OCI-LY1 (cell line): ENCODE data around the gene ZHX3.
A peak's percentile ranks its signal among the peaks of the same experiment; 100 is the strongest.

Experiments
- H2AFZ ChIP-seq: fragments of 200-600 bp; sonication (generic), shearing (Covaris generic); 2 replicates; pipeline ENCODE4 v1.6.0; 2014; ENCODE audit warnings: antibody characterized with exemption, mild to moderate bottlenecking, low read length
- H3F3A ChIP-seq: fragments of 200-600 bp; sonication (generic), shearing (Covaris generic); 2 replicates; pipeline ENCODE4 v1.6.0; 2014; ENCODE audit warnings: mild to moderate bottlenecking, antibody characterized with exemption, low read length, moderate library complexity; ENCODE audit not compliant: insufficient read depth
- H3K27ac ChIP-seq: fragments of 200-600 bp; sonication (generic); 2 replicates; pipeline ENCODE4 v1.5.1; 2014; ENCODE audit warnings: low read length, mixed run types, mild to moderate bottlenecking, low read depth; ENCODE audit not compliant: poor library complexity, severe bottlenecking
- H3K27me3 ChIP-seq: fragments of 200-600 bp; sonication (generic); 2 replicates; pipeline ENCODE4 v1.6.0; 2014; ENCODE audit warnings: antibody characterized with exemption, mild to moderate bottlenecking, low read length, moderate library complexity; ENCODE audit not compliant: insufficient read depth
- H3K36me3 ChIP-seq: fragments of 200-600 bp; sonication (generic); 2 replicates; pipeline ENCODE4 v1.6.1; 2014; ENCODE audit warnings: mild to moderate bottlenecking, antibody characterized with exemption, low read length, moderate library complexity, mixed read lengths; ENCODE audit not compliant: insufficient read depth
- H3K4me1 ChIP-seq: fragments of 200-600 bp; sonication (generic); 2 replicates; pipeline ENCODE4 v1.5.1; 2014; ENCODE audit warnings: mild to moderate bottlenecking, low read length, moderate library complexity; ENCODE audit not compliant: insufficient read depth, severe bottlenecking
- H3K4me2 ChIP-seq: fragments of 200-600 bp; sonication (generic), shearing (Covaris generic); 2 replicates; pipeline ENCODE4 v1.6.1; 2014; ENCODE audit warnings: low read length
- H3K4me3 ChIP-seq: fragments of 200-600 bp; sonication (generic); 2 replicates; pipeline ENCODE4 v1.5.1; 2014; ENCODE audit warnings: low read length, low read depth, mild to moderate bottlenecking, mixed read lengths; ENCODE audit not compliant: poor library complexity, severe bottlenecking
- H3K79me2 ChIP-seq: fragments of 200-600 bp; shearing (Covaris generic); 2 replicates; pipeline ENCODE4 v1.6.1; 2016; ENCODE audit warnings: mixed run types, low read length, mixed read lengths; ENCODE audit not compliant: insufficient read depth
- H3K9ac ChIP-seq: fragments of 200-600 bp; sonication (generic), shearing (Covaris generic); 2 replicates; pipeline ENCODE4 v1.6.1; 2014; ENCODE audit warnings: mild to moderate bottlenecking, low read length, mixed read lengths
- H3K9me2 ChIP-seq: fragments of 200-600 bp; sonication (generic), shearing (Covaris generic); 2 replicates; pipeline ENCODE4 v1.6.1; 2014; ENCODE audit warnings: low read depth, mild to moderate bottlenecking, low read length, mixed read lengths
- H3K9me3 ChIP-seq: fragments of 200-600 bp; shearing (Covaris generic); 2 replicates; pipeline ENCODE4 v1.6.1; 2014; ENCODE audit warnings: low read length, mixed read lengths
- H4K20me1 ChIP-seq: fragments of 200-600 bp; sonication (generic), shearing (Covaris generic); 2 replicates; pipeline ENCODE4 v1.6.0; 2016; ENCODE audit warnings: mild to moderate bottlenecking, low read length; ENCODE audit not compliant: insufficient read depth
- CTCF ChIP-seq: fragments of 200-600 bp; sonication (generic), shearing (Covaris generic); IDR thresholded peaks from 2 replicates; pipeline ENCODE4 v1.5.1; 2017; ENCODE audit warnings: mild to moderate bottlenecking, antibody characterized with exemption, low read length, moderate library complexity, mixed read lengths
- EZH2 ChIP-seq: fragments of 200-600 bp; sonication (generic), shearing (Covaris generic); IDR thresholded peaks from 2 replicates; pipeline ENCODE4 v1.8.0; 2017; ENCODE audit warnings: borderline replicate concordance, mixed run types, mild to moderate bottlenecking, antibody characterized with exemption, low read length, moderate library complexity, mixed read lengths

Gene ZHX3

DNA sequence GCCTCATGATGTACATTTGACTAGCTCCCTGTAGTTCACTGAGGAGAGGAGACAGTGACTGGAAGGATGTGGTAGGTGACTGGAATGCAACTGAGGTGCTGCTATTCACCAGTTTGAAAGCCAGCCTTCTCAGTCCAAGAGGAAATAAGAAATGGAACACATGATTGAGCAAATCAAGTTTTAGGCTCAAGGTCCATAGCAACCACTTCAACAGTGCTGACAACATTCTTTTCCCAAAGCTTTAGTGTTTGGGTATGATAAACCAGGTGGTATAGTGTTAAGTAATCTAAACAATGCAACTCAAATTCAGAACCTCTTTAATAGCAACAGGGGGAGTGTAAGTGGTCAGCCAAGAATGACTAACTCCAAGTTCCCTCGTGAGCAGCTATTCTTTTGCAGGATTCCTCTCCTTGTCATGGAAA lies 9.2 kb downstream of the ZHX3 start:
- Histone ChIP-seq H3K4me2 (no peak overlapping the region), H4K20me1 (no peaks in the 10 kb centered on the region), H3K27ac (no peak overlapping the region)

GRCh38 chr20:41307021-41307420 lies 10.5 kb downstream of the ZHX3 start:
- H3K4me2 ChIP-seq, result no peak overlapping the region
- no peak overlapping the region for H3K4me3 ChIP-seq

More for the DNA sequence above, 9.2 kb downstream of the ZHX3 start:
- H3K36me3 ChIP-seq, result peaks cover 14% of the 10 kb centered on the region; the same call in 1 of the 2 replicates
- H3K9me2 ChIP-seq, result no peaks in the 10 kb centered on the region
- H3K9me3 ChIP-seq, result no peaks in the 10 kb centered on the region
- H3K4me3 ChIP-seq, result no peak overlapping the region
- H2AFZ ChIP-seq, result no peak overlapping the region
- no peak overlapping the region for H3K9ac ChIP-seq
- peaks cover 20% of the 10 kb centered on the region for H3K4me1 ChIP-seq
- no peak for TF ChIP-seq CTCF
- no peak for TF ChIP-seq EZH2
- no peaks in the 10 kb centered on the region for H3F3A ChIP-seq
- no peaks in the 10 kb centered on the region for H3K27me3 ChIP-seq
- H3K79me2 ChIP-seq, result 0 out of 2 replicates have a peak, but pooled peaks cover 7% of the 10 kb centered on the region

GRCh38 chr20:41306061-41306727 lies 11.3 kb downstream of the ZHX3 start:
- no peaks in the 10 kb centered on the region for H3K9me2 ChIP-seq
- H3K9me3 ChIP-seq, result no peaks in the 10 kb centered on the region
- H3K36me3 ChIP-seq, result 0 out of 2 replicates have a peak, but pooled peaks cover under 1% of the 10 kb centered on the region
- no peak overlapping the region for H3K9ac ChIP-seq
- peak overlapping the region; percentile 20; the same call in 1 of the 2 replicates for H3K4me2 ChIP-seq
- H4K20me1 ChIP-seq, result no peaks in the 10 kb centered on the region
- no peak overlapping the region for H3K27ac ChIP-seq
- H3K4me3 ChIP-seq, result no peak overlapping the region
- H2AFZ ChIP-seq, result no peak overlapping the region
- 0 out of 2 replicates have a peak, but pooled peaks cover 6% of the 10 kb centered on the region for H3K79me2 ChIP-seq
- peaks cover 26% of the 10 kb centered on the region for H3K4me1 ChIP-seq
- TF ChIP-seq EZH2 (no peak), CTCF (no peak)
- no peaks in the 10 kb centered on the region for H3F3A ChIP-seq
- no peaks in the 10 kb centered on the region for H3K27me3 ChIP-seq

More at GRCh38 chr20:41307021-41307420, 10.5 kb downstream of the ZHX3 start:
- Histone ChIP-seq H2AFZ (no peak overlapping the region), H3K36me3 (peaks cover 6% of the 10 kb centered on the region; the same call in 1 of the 2 replicates), H3K9ac (no peak overlapping the region), H3K4me1 (peaks cover 24% of the 10 kb centered on the region), H3K9me2 (no peaks in the 10 kb centered on the region), H3K79me2 (0 out of 2 replicates have a peak, but pooled peaks cover 7% of the 10 kb centered on the region), H3K27ac (no peak overlapping the region), H3K9me3 (no peaks in the 10 kb centered on the region), H4K20me1 (no peaks in the 10 kb centered on the region), H3K27me3 (no peaks in the 10 kb centered on the region), H3F3A (no peaks in the 10 kb centered on the region)
- TF ChIP-seq CTCF (no peak), EZH2 (no peak)
